T-cell (primary cell): ENCODE measurements around the gene MORN1. TPM values are rescaled to one million over a fixed set of nuclear protein-coding genes. Genes with fewer than 3 reads are reported as not detected.

ENCODE experiments used
- ATAC-seq, 4 experiments: fragments of 200-7000 bp in 3 of 4; fragments of 150-1000 bp in 1 of 4; cut with Tn5 transposase; replicated peaks in 1 of 4; 1 replicate in 3 of 4; 2 replicates in 1 of 4; pipeline ENCODE4 v1.10.0; 2021; ENCODE audit warnings: moderate library complexity in 3 of 4, mild to moderate bottlenecking in 2 of 4, moderate number of reproducible peaks in 1 of 4
- CTCF ChIA-PET, 2 donors: fragments of 300-600 bp; sonication (Branson Sonifier 250); formaldehyde crosslinking; loops; one replicate each; lab custom pipeline; 2022; ENCODE audit warnings: antibody characterized with exemption in 2 of 2; lab: Charles Lee
- POLR2A ChIA-PET, 2 donors: fragments of 300-600 bp; sonication (Branson Sonifier 250); formaldehyde crosslinking; loops; one replicate each; lab custom pipeline; 2022; ENCODE audit warnings: antibody characterized with exemption in 2 of 2; lab: Charles Lee
- DNase-seq, 35 experiments: peaks; one replicate each; pipeline versions ENCODE4 v3.0.0 to v3.0.0-alpha.2; 2013 to 2023
- H3K27ac ChIP-seq: one replicate; pipeline ENCODE4 v1.5.1; 2013; ENCODE audit warnings: low read length
- H3K27me3 ChIP-seq, 2 experiments: replicated peaks in 1 of 2; 1 replicate in 1 of 2; 2 replicates in 1 of 2; pipeline versions ENCODE4 v1.6.1 to v1.7.0; 2013; ENCODE audit warnings: low read length in 1 of 2, mixed read lengths in 1 of 2; ENCODE audit not compliant: control insufficient read depth in 2 of 2, insufficient read depth in 2 of 2; ENCODE audit errors: extremely low read depth in 1 of 2
- H3K36me3 ChIP-seq, 2 donors: 1 replicate in 1 of 2; 2 replicates in 1 of 2; pipeline versions ENCODE4 v1.6.1 to v1.7.0; 2013; ENCODE audit warnings: low read length in 1 of 2; ENCODE audit not compliant: control insufficient read depth in 2 of 2, insufficient read depth in 1 of 2; ENCODE audit errors: extremely low read depth in 1 of 2
- H3K4me1 ChIP-seq, 2 experiments: 1 replicate in 1 of 2; 2 replicates in 1 of 2; pipeline versions ENCODE4 v1.6.1 to v1.7.0; 2013; ENCODE audit warnings: low read length in 2 of 2, mixed read lengths in 1 of 2; ENCODE audit not compliant: insufficient read depth in 2 of 2, control insufficient read depth in 1 of 2; ENCODE audit errors: extremely low read depth in 1 of 2
- H3K4me3 ChIP-seq, 2 donors: 1 replicate in 1 of 2; 2 replicates in 1 of 2; pipeline versions ENCODE4 v1.5.1 to v1.7.0; 2013; ENCODE audit warnings: mild to moderate bottlenecking in 2 of 2, low read length in 1 of 2, moderate library complexity in 1 of 2; ENCODE audit not compliant: control insufficient read depth in 1 of 2; ENCODE audit errors: extremely low read depth in 1 of 2
- H3K9me3 ChIP-seq: 2 replicates; pipeline ENCODE4 v1.7.0; 2013
- H3K27ac Mint-ChIP-seq, 2 donors: one replicate each; pipeline ENCODE4 v1.8.0; 2020 to 2021; ENCODE audit warnings: mild to moderate bottlenecking in 2 of 2, mixed read lengths in 2 of 2
- H3K27me3 Mint-ChIP-seq, 2 donors: one replicate each; pipeline ENCODE4 v1.8.0; 2021 to 2022; ENCODE audit warnings: mixed read lengths in 2 of 2
- H3K36me3 Mint-ChIP-seq: one replicate; pipeline ENCODE4 v1.8.0; 2021; ENCODE audit warnings: mixed read lengths
- H3K4me1 Mint-ChIP-seq, 3 donors: one replicate each; pipeline ENCODE4 v1.8.0; 2020 to 2022; ENCODE audit warnings: mixed read lengths in 3 of 3, mild to moderate bottlenecking in 1 of 3
- H3K4me3 Mint-ChIP-seq, 3 donors: one replicate each; pipeline ENCODE4 v1.8.0; 2020 to 2022; ENCODE audit warnings: mild to moderate bottlenecking in 3 of 3, mixed read lengths in 3 of 3, moderate library complexity in 3 of 3
- H3K9me3 Mint-ChIP-seq, 3 donors: one replicate each; pipeline ENCODE4 v1.8.0; 2020 to 2022; ENCODE audit warnings: mixed read lengths in 3 of 3
- WGBS: methylation state at CpG from one replicate; pipeline ENCODE4 v1.1.5; 2013; ENCODE audit warnings: missing lambda C conversion rate; ENCODE audit not compliant: insufficient coverage; 5-methylcytosine and 5-hydroxymethylcytosine counted together
- total RNA-seq, 35 experiments: library from RNA in 6 of 35; stranded (reverse) in 6 of 35; fragments of 120-200 nt in 1 of 35; gene quantifications; one replicate each; pipeline versions ENCODE4 v1.2.1 to v1.2.4 and lab custom pipeline; 2013 to 2026

The MORN1 gene
- total RNA-seq, 5 donors from 2014 or later (not counting 1 experiment from before 2014, with no cell fraction given), result 8.2 to 17.5 (median 13.2) TPM

DNA sequence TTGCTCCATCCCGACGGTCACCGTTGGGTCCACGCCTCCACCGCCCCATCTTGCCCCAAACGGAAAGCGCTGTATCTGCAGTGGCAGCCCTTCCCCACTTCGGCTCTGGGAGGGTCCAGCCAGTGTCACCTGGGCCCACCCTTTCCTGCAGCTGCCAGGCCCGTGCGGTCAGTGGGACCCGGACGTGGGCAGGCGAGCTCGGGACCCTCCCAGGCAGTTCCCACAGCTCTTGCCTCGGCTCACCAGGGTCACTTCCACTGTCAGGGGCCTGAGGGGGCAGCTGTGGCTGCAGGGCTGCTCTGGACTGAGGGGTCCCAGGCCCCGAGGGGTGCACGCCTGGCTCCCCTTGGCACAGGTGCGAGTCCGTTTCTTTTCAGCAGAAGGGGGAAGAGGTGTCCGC lies 82.5 kb downstream of the MORN1 start:
- no peak overlapping the region for H3K4me3 ChIP-seq
- no peaks in the 10 kb centered on the region for H3K9me3 ChIP-seq
- peaks cover 5 to 17% (median 6%) of the 10 kb centered on the region in 3 donors for H3K4me1 Mint-ChIP-seq
- POLR2A ChIA-PET, result no interaction called here
- H3K27ac Mint-ChIP-seq, result peak overlapping the region; percentile 11 to 44
- ATAC-seq, result no peak
- peaks cover 34% of the 10 kb centered on the region for H3K36me3 Mint-ChIP-seq
- H3K4me1 ChIP-seq, result peaks cover 9 to 44% of the 10 kb centered on the region in 2 experiments
- no peaks in the 10 kb centered on the region for H3K9me3 Mint-ChIP-seq
- H3K27me3 Mint-ChIP-seq, result no peaks in the 10 kb centered on the region
- H3K27ac ChIP-seq, result no peak overlapping the region
- 92% methylated on average over 15 of the region's 20 CpGs for WGBS
- peaks cover 21 to 43% of the 10 kb centered on the region in 2 donors for H3K36me3 ChIP-seq
- CTCF ChIA-PET, result interaction anchor here in 1 of 2 donors (0.6 kb wide), 1 partner anchor 83 kb away, joined by 4 read pairs; the partner anchor contains the start of gene RER1
- H3K4me3 Mint-ChIP-seq, result no peak overlapping the region
- DNase-seq, result no peak
- H3K27me3 ChIP-seq, result no peaks in the 10 kb centered on the region

DNA sequence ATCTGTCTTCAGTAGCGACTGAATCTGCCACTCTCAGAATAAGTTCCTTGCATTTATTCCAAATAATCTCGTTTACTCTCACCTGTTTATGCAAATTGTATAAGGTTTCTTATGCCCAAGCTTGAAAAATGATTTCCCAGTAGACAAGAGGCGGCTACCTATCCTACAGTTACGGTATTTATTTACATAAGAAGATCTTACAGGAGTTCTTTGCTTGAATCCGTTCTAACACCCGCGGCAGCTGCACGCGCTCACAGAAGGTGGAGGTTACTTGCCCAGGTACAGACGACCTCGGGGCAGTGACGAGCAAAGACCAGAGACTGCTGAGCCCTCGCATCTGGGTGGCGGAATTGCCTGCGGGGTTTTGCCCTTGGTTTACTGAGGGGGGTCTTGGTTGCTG lies 83.4 kb downstream of the MORN1 start:
- POLR2A ChIA-PET, result interaction anchor here in 1 of 2 donors (0.6 kb wide), 1 partner anchor 21 kb away, joined by 5 read pairs; no protein-coding TSS in a partner anchor

DNA sequence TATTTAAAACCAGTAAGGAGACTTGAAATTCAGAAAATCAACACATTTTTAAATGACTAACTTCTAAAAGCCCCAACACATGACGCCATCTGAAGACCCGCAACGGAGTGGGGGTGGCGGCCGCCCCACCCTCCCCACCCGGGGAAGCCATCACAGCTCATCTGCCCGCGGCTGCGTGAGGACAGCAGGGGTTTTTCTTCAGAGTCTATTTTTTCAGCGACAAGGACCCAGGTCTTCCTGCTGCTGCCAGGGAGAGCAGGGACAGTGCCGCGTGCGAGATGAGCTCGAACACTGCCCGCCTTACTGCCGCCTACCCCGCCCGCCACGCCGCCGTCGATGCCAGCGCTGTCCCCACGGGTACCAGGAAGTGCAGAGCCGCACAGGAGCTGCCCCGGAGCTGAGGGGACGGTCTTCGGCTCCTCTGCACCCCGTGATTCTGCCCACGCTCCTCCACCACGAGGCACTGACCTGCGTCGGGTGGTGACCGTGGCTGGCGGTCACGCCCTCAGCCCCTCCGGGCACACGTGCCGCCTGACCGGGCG lies 84.2 kb downstream of the MORN1 start:
- WGBS, result 97% methylated on average over 38 of the region's 41 CpGs
- CTCF ChIA-PET, result no interaction called here
- H3K4me3 ChIP-seq, result no peak overlapping the region
- DNase-seq (peak in 1 of 35 experiments; percentile 44), ATAC-seq (no peak)
- Mint-ChIP-seq H3K36me3 (peaks cover 40% of the 10 kb centered on the region), H3K9me3 (no peaks in the 10 kb centered on the region), H3K27me3 (no peaks in the 10 kb centered on the region), H3K4me3 (no peak overlapping the region), H3K4me1 (peaks cover 5 to 16% (median 5%) of the 10 kb centered on the region in 3 donors), H3K27ac (no peak overlapping the region)
- no peaks in the 10 kb centered on the region for H3K9me3 ChIP-seq
- no peaks in the 10 kb centered on the region for H3K27me3 ChIP-seq
- peaks cover 10 to 42% of the 10 kb centered on the region in 2 experiments for H3K4me1 ChIP-seq
- H3K36me3 ChIP-seq, result peaks cover 21 to 51% of the 10 kb centered on the region in 2 donors
- POLR2A ChIA-PET, result interaction anchor here (0.5 to 0.6 kb wide), 2 partner anchors 20 to 89 kb away, joined by 5 read pairs; no protein-coding TSS in a partner anchor
- H3K27ac ChIP-seq, result no peak overlapping the region

More for the DNA sequence above, 83.4 kb downstream of the MORN1 start:
- Histone ChIP-seq H3K27me3 (no peaks in the 10 kb centered on the region), H3K9me3 (no peaks in the 10 kb centered on the region), H3K4me3 (no peak overlapping the region), H3K27ac (no peak overlapping the region), H3K4me1 (peaks cover 9 to 42% of the 10 kb centered on the region in 2 experiments), H3K36me3 (peaks cover 21 to 50% of the 10 kb centered on the region in 2 donors)
- Mint-ChIP-seq H3K4me3 (no peak overlapping the region), H3K9me3 (no peaks in the 10 kb centered on the region), H3K4me1 (peaks cover 2 to 16% (median 5%) of the 10 kb centered on the region in 3 donors), H3K27ac (peak overlapping the region in 1 of 2 donors; percentile 59), H3K27me3 (no peaks in the 10 kb centered on the region), H3K36me3 (peaks cover 40% of the 10 kb centered on the region)
- WGBS, result 91% methylated on average over 9 of the region's 15 CpGs
- ATAC-seq, result no peak
- DNase-seq, result peak in 1 of 35 experiments; percentile 43
- CTCF ChIA-PET, result no interaction called here

DNA sequence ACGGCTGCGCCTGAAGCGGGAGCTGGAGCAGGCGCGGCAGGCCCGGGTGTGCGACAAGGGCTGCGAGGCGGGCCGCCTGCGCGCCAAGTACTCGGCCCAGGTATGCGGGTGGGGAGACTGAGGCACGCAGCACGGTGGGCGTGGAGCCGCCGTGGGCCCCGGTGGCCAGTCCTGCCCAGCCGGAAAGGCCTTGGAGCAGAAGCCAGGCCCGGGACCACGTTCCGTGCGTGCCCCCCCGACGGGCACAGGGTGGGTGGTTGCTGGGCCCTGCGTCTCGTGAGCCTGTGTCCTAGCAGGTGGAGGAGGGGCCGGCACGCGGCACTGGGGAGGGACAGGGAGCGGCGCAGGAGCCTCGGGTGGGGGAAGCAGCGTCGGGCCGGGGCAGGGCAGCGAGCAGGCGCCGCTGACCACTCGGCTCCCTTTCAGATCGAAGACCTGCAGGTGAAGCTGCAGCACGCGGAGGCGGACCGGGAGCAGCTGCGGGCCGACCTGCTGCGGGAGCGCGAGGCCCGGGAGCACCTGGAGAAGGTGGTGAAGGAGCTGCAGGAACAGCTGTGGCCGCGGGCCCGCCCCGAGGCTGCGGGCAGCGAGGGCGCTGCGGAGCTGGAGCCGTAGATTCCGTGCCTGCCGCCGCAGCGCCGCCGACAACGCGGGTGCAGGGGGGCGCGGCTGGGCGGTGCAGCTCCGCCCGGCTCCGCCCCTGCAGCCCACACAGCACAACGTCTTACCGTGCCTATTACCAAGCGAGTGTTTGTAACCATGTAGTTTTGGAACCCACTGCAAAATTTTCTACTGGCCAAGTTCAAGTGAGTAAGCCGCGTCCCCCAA lies 85.0 kb downstream of the MORN1 start:
- no peaks in the 10 kb centered on the region for H3K27me3 ChIP-seq
- H3K9me3 ChIP-seq, result no peaks in the 10 kb centered on the region
- Mint-ChIP-seq H3K36me3 (peaks cover 40% of the 10 kb centered on the region), H3K4me1 (peaks cover 11 to 22% (median 13%) of the 10 kb centered on the region in 3 donors), H3K4me3 (no peak overlapping the region), H3K27me3 (no peaks in the 10 kb centered on the region), H3K9me3 (no peaks in the 10 kb centered on the region), H3K27ac (no peak overlapping the region)
- peaks cover 11 to 42% of the 10 kb centered on the region in 2 experiments for H3K4me1 ChIP-seq
- peaks cover 21 to 51% of the 10 kb centered on the region in 2 donors for H3K36me3 ChIP-seq
- no peak overlapping the region for H3K27ac ChIP-seq
- H3K4me3 ChIP-seq, result no peak overlapping the region
- POLR2A ChIA-PET, result no interaction called here
- CTCF ChIA-PET, result no interaction called here
- 98% methylated on average over 79 of the region's 81 CpGs for WGBS
- DNase-seq (no peak), ATAC-seq (no peak)

DNA sequence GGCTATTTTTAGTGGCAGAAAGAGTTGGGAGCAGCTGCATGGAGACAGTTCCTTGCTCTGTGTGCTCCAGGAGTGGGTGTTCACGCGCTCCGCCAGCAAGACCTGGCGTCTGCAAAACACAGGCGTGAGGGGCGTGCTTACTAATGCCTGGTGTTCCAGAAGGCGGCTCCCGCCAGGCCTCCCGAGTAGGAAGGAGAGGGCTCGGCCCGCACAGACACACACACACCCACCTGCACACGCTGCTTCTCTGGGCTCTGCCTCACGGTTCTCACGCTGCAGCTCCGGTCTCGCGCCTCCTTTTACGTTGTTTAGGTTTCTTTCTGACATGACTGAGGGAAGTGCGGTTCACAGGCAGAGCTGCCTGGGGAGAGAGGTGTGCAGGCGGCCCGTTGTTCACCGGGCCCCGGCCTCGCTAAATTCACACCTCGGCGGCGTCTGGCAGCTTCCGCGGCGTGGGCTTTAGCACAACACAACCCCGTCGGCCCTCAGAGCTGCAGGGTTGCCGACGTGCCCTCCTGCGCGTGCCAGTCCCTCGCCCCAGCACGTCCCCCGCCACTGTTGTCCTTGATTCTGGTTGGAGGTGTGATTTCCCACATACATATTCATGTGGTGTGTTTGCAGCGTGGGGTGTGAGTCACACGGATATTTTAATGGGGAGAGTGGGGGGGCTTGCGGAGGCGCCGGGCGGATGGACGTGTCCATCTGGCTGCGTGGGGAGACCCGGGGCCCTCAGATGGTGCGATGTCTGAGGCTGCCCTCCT lies 86.3 kb downstream of the MORN1 start:
- CTCF ChIA-PET, result no interaction called here
- peak overlapping the region; percentile 62 for H3K27ac ChIP-seq
- no peaks in the 10 kb centered on the region for H3K27me3 ChIP-seq
- H3K9me3 Mint-ChIP-seq, result no peaks in the 10 kb centered on the region
- POLR2A ChIA-PET, result interaction anchor here in 1 of 2 donors (0.5 kb wide), 1 partner anchor 10 kb away, joined by 4 read pairs; no protein-coding TSS in a partner anchor
- peaks cover 11 to 51% of the 10 kb centered on the region in 2 experiments for H3K4me1 ChIP-seq
- H3K4me3 Mint-ChIP-seq, result no peak overlapping the region
- no peak for ATAC-seq
- no peak overlapping the region for H3K4me3 ChIP-seq
- H3K36me3 ChIP-seq, result peaks cover 18 to 51% of the 10 kb centered on the region in 2 donors
- H3K27me3 Mint-ChIP-seq, result no peaks in the 10 kb centered on the region
- peaks cover 21 to 31% (median 22%) of the 10 kb centered on the region in 3 donors for H3K4me1 Mint-ChIP-seq
- no peaks in the 10 kb centered on the region for H3K9me3 ChIP-seq
- peak in 5 of 35 experiments; percentile 20 to 65 (median 32) for DNase-seq
- no peak overlapping the region for H3K27ac Mint-ChIP-seq
- peaks cover 40% of the 10 kb centered on the region for H3K36me3 Mint-ChIP-seq
- 86% methylated on average over 24 of the region's 49 CpGs for WGBS

DNA sequence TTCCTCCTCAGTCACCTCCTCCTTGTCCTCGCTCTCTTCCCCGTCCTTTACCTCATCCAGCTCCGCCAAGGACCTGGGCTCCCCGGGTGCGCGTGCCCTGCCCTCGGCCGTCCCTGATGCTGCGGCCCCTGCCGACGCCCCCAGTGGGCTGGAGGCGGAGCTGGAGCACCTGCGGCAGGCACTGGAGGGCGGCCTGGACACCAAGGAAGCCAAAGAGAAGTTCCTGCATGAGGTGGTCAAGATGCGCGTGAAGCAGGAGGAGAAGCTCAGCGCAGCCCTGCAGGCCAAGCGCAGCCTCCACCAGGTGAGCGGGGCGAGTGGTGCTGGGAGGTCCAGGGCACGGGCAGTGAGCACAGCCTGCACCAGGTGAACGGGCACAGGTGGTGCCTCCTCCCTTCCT lies 87.1 kb downstream of the MORN1 start:
- no peaks in the 10 kb centered on the region for H3K9me3 ChIP-seq
- H3K4me1 ChIP-seq, result peaks cover 19 to 59% of the 10 kb centered on the region in 2 experiments
- no peak overlapping the region for H3K4me3 Mint-ChIP-seq
- no peak overlapping the region for H3K27ac Mint-ChIP-seq
- CTCF ChIA-PET, result no interaction called here
- POLR2A ChIA-PET, result no interaction called here
- peaks cover 40% of the 10 kb centered on the region for H3K36me3 Mint-ChIP-seq
- H3K27me3 ChIP-seq, result no peaks in the 10 kb centered on the region
- no peaks in the 10 kb centered on the region for H3K9me3 Mint-ChIP-seq
- H3K4me3 ChIP-seq, result no peak overlapping the region
- no peaks in the 10 kb centered on the region for H3K27me3 Mint-ChIP-seq
- 98% methylated on average over 21 of the region's 22 CpGs for WGBS
- H3K4me1 Mint-ChIP-seq, result peaks cover 27 to 39% (median 28%) of the 10 kb centered on the region in 3 donors
- H3K36me3 ChIP-seq, result peaks cover 18 to 51% of the 10 kb centered on the region in 2 donors
- H3K27ac ChIP-seq, result peak overlapping the region; percentile 62
- DNase-seq (no peak), ATAC-seq (no peak)
